ENCODE measurements around the gene KHDC4.

DNA sequence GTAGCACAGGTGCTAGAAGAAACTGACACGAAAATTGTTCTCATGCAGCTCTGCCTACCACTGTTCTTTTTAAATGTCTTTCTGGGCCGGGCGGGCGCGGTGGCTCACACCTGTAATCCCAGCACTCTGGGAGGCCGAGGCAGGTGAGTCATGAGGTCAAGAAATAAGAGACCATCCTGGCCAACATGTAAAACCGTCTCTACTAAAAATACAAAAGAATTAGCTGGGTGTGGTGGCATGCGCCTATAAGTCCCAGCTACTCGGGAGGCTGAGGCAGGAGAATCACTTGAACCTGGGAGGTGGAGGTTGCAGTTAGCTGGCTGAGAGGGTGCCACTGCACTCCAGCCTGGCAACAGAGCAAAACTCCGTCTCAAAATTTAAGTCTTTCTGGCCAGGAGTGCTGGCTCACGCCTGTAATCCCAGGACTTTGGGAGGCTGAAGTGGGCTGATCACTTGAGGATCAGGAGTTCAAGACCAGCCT is 22.1 kb downstream of the KHDC4 start:
- TF ChIP-seq, protein P1, sequence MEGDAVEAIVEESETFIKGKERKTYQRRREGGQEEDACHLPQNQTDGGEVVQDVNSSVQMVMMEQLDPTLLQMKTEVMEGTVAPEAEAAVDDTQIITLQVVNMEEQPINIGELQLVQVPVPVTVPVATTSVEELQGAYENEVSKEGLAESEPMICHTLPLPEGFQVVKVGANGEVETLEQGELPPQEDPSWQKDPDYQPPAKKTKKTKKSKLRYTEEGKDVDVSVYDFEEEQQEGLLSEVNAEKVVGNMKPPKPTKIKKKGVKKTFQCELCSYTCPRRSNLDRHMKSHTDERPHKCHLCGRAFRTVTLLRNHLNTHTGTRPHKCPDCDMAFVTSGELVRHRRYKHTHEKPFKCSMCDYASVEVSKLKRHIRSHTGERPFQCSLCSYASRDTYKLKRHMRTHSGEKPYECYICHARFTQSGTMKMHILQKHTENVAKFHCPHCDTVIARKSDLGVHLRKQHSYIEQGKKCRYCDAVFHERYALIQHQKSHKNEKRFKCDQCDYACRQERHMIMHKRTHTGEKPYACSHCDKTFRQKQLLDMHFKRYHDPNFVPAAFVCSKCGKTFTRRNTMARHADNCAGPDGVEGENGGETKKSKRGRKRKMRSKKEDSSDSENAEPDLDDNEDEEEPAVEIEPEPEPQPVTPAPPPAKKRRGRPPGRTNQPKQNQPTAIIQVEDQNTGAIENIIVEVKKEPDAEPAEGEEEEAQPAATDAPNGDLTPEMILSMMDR (IDR thresholded peaks at IDR 0.05; ENCODE audit: poor library complexity), result no peak
- no peak for TF ChIP-seq EZH2 (IDR thresholded peaks at IDR 0.05; ENCODE audit: borderline replicate concordance)

All from hepatocyte (in vitro differentiated cells).